BLaER1 treated with 17β-estradiol and CSF1 and Interleukin-3, amounts not matched to agents 10 nM and 100 nM (cell line): ENCODE results near the gene SLC22A14.

ENCODE experiments used
- H3K27ac ChIP-seq, 11 experiments: shearing (Covaris generic); formaldehyde crosslinking; 2 replicates each; pipeline ENCODE4 v1.8.1; 2022
- H3K27me3 ChIP-seq, 11 experiments: shearing (Covaris generic); formaldehyde crosslinking; 2 replicates each; pipeline ENCODE4 v1.8.1; 2022
- H3K36me3 ChIP-seq, 11 experiments: shearing (Covaris generic); formaldehyde crosslinking; 2 replicates each; pipeline ENCODE4 v1.8.1; 2022
- H3K4me1 ChIP-seq, 10 experiments: shearing (Covaris generic); formaldehyde crosslinking; 2 replicates each; pipeline ENCODE4 v1.8.1; 2022
- H3K4me2 ChIP-seq, 11 experiments: shearing (Covaris generic); formaldehyde crosslinking; 2 replicates each; pipeline ENCODE4 v1.8.1; 2022
- H3K4me3 ChIP-seq, 10 experiments: shearing (Covaris generic); formaldehyde crosslinking; 2 replicates each; pipeline ENCODE4 v1.8.1; 2022
- H3K9ac ChIP-seq, 11 experiments: shearing (Covaris generic); formaldehyde crosslinking; 2 replicates each; pipeline ENCODE4 v1.8.1; 2022
- H3K9me3 ChIP-seq, 11 experiments: shearing (Covaris generic); formaldehyde crosslinking; replicated peaks in 1 of 11; 2 replicates each; pipeline ENCODE4 v1.8.1; 2022
- H4K20me1 ChIP-seq, 11 experiments: shearing (Covaris generic); formaldehyde crosslinking; 2 replicates each; pipeline ENCODE4 v1.8.1; 2022
- Cebpa-rat ChIP-seq, 11 experiments: shearing (Covaris generic); IDR thresholded peaks; 2 replicates each; pipeline ENCODE4 v1.8.1; 2022

SLC22A14 gene

GRCh38 chr3:38323060-38323459 is 41.0 kb downstream of the SLC22A14 start:
- no peaks in the 10 kb centered on the region for H3K27me3 ChIP-seq
- no peaks in the 10 kb centered on the region for H3K4me1 ChIP-seq
- no peak overlapping the region for H3K4me2 ChIP-seq
- no peak for TF ChIP-seq Cebpa-rat (IDR thresholded peaks at IDR 0.05)
- H4K20me1 ChIP-seq = no peaks in the 10 kb centered on the region
- H3K9ac ChIP-seq = no peak overlapping the region
- peaks cover 0 to 16% (median 0%) of the 10 kb centered on the region in 11 experiments; a peak in 5 of 22 replicates for H3K9me3 ChIP-seq
- no peak overlapping the region for H3K4me3 ChIP-seq
- no peaks in the 10 kb centered on the region for H3K36me3 ChIP-seq
- no peak overlapping the region for H3K27ac ChIP-seq

GRCh38 chr3:38325256-38325655 is 43.2 kb downstream of the SLC22A14 start:
- Histone ChIP-seq H4K20me1 (no peaks in the 10 kb centered on the region), H3K27ac (no peak overlapping the region), H3K36me3 (no peaks in the 10 kb centered on the region), H3K9me3 (peaks cover 0 to 16% (median 0%) of the 10 kb centered on the region in 11 experiments; a peak in 5 of 22 replicates), H3K9ac (no peak overlapping the region), H3K4me1 (no peaks in the 10 kb centered on the region), H3K27me3 (no peaks in the 10 kb centered on the region), H3K4me3 (no peak overlapping the region), H3K4me2 (no peak overlapping the region)
- TF ChIP-seq Cebpa-rat (IDR thresholded peaks at IDR 0.05) = no peak

- H3K9ac ChIP-seq = no peak overlapping the region
- no peak for TF ChIP-seq Cebpa-rat (IDR thresholded peaks at IDR 0.05)
- H3K4me3 ChIP-seq = no peak overlapping the region
- no peaks in the 10 kb centered on the region for H4K20me1 ChIP-seq
- no peaks in the 10 kb centered on the region for H3K36me3 ChIP-seq
- peaks cover 0 to 12% (median 0%) of the 10 kb centered on the region in 11 experiments; a peak in 5 of 22 replicates for H3K9me3 ChIP-seq
- no peaks in the 10 kb centered on the region for H3K4me1 ChIP-seq
- H3K27me3 ChIP-seq = no peaks in the 10 kb centered on the region
- no peak overlapping the region for H3K27ac ChIP-seq
- no peak overlapping the region for H3K4me2 ChIP-seq
These were observed 45.4 kb downstream of the SLC22A14 start for GRCh38 chr3:38327335-38328009.

- Histone ChIP-seq H3K4me2 (no peak overlapping the region), H4K20me1 (no peaks in the 10 kb centered on the region), H3K4me1 (no peaks in the 10 kb centered on the region), H3K4me3 (no peak overlapping the region), H3K27ac (no peak overlapping the region), H3K27me3 (no peaks in the 10 kb centered on the region), H3K36me3 (no peaks in the 10 kb centered on the region), H3K9ac (no peak overlapping the region), H3K9me3 (peaks cover 0 to 12% (median 0%) of the 10 kb centered on the region in 11 experiments; a peak in 4 of 22 replicates)
- no peak for TF ChIP-seq Cebpa-rat (IDR thresholded peaks at IDR 0.05)
These were observed 49.3 kb downstream of the SLC22A14 start for GRCh38 chr3:38331257-38332022.

DNA sequence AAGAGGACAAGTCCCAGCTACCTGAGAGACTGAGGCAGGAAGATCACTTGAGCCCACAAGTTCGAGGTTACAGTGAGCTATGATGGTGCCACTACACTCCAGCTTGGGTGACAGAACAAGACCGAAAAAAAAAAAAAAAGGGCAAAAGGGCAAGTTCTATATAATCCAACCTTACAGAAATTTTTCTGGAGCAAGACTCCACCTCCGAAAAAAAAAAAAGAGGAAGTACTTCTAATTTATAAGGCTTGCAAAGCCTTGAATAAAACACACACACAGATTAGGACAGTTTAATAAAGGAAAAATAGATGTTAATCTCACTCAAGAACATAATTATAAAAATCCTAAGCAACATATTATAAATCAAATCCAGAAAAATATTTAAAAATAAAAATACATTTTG is 50.1 kb downstream of the SLC22A14 start:
- H3K9me3 ChIP-seq = peaks cover 0 to 9% (median 0%) of the 10 kb centered on the region in 11 experiments; a peak in 4 of 22 replicates

DNA sequence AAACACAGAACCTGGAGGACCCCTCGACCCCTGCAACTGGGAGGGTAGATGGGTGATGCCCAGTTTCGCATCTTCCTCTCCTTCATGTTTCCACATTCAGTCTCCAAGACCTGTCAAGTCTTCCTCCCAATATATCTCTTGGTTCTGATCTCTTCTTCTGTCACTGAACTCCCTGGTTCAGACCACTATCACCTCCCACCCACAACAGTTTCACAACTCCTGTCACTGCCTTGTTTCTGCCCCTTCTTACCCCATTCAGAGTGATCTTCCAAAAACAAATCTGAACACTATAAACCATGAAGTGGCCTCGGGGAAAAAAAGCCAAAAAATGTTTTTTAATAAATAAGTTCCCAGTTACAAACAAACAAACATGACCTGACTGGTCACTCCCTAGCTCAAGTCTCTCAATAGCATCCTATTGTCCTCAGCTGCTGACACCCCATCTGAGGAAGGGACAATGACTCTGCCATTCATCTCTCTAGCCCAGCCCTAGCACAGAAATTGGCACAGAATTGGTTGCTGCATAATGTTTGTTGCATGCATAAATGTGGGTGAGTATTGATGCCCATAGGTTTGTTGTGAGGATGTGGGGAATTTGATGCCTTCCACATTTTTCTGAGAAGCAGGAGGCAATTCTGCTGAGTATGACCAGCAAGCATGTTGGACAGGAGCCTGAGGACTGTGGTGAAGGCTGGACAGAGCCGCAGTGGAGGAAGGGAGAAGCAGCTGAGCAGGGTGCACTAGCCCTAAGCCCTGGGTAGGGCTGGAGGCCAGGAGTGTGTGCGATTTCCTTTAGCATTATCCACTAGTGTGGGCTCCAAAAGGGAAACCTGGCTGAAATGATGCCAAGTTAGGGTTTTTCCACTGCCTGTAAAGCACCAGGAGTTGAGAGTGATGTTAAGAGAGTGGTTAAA is 52.3 kb downstream of the SLC22A14 start:
- no peak overlapping the region for H3K9ac ChIP-seq
- H3K4me3 ChIP-seq = no peak overlapping the region
- no peaks in the 10 kb centered on the region for H3K9me3 ChIP-seq
- no peak for TF ChIP-seq Cebpa-rat (IDR thresholded peaks at IDR 0.05)
- H3K27me3 ChIP-seq = no peaks in the 10 kb centered on the region
- no peaks in the 10 kb centered on the region for H4K20me1 ChIP-seq
- H3K27ac ChIP-seq = no peak overlapping the region
- H3K4me1 ChIP-seq = no peaks in the 10 kb centered on the region
- H3K36me3 ChIP-seq = no peaks in the 10 kb centered on the region
- no peak overlapping the region for H3K4me2 ChIP-seq

More for the DNA sequence above, 50.1 kb downstream of the SLC22A14 start:
- no peak for TF ChIP-seq Cebpa-rat (IDR thresholded peaks at IDR 0.05)
- Histone ChIP-seq H3K36me3 (no peaks in the 10 kb centered on the region), H3K27ac (no peak overlapping the region), H3K4me1 (no peaks in the 10 kb centered on the region), H3K4me2 (no peak overlapping the region), H3K9ac (no peak overlapping the region), H4K20me1 (no peaks in the 10 kb centered on the region), H3K4me3 (no peak overlapping the region), H3K27me3 (no peaks in the 10 kb centered on the region)

DNA sequence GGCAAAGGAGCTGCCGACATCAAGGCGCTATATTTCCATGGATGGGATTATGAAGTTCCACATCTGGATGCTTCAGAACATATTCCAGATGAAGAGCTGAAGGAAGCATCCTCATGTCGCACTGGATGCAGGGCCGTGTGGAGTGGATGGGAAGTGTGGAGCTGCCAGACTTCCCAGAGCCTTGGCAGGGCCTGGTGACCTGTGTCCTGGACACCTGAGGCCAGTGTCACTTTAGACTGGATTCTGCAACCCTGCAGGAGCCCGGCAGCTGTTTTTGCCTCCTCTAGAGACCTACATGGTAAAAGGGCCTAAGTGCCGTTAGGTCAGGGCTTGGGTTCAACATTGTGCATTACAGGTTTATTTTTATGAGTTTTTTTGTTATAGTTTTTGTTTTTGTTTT is 53.2 kb downstream of the SLC22A14 start:
- H3K36me3 ChIP-seq = no peaks in the 10 kb centered on the region
- H3K4me1 ChIP-seq = no peaks in the 10 kb centered on the region
- no peaks in the 10 kb centered on the region for H4K20me1 ChIP-seq
- no peak overlapping the region for H3K27ac ChIP-seq
- no peak overlapping the region for H3K4me2 ChIP-seq
- TF ChIP-seq Cebpa-rat (IDR thresholded peaks at IDR 0.05) = no peak
- H3K9me3 ChIP-seq = no peaks in the 10 kb centered on the region
- H3K9ac ChIP-seq = no peak overlapping the region
- H3K27me3 ChIP-seq = no peaks in the 10 kb centered on the region
- no peak overlapping the region for H3K4me3 ChIP-seq

DNA sequence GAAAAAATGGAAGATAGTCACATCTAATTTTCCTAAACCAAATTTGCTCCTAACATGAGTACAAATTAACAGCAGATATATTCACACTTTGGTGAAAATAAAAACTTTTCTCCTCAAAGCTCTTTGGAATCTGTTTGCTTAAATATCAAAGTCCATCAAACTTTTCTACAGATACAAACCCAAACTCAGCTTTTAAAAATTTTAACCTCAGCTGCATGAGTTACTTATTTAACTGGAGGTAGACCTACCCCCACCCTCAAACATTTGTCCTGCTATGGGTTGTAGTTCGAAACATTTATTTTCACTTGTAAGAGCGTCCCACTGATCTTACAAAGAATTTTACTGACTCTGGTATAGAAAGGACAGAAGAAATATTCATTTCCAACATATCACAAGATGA is 55.6 kb downstream of the SLC22A14 start:
- no peak overlapping the region for H3K9ac ChIP-seq
- no peaks in the 10 kb centered on the region; a peak in 1 of 22 replicates for H3K9me3 ChIP-seq
- no peaks in the 10 kb centered on the region for H3K36me3 ChIP-seq
- no peaks in the 10 kb centered on the region for H4K20me1 ChIP-seq
- no peaks in the 10 kb centered on the region for H3K27me3 ChIP-seq
- H3K4me1 ChIP-seq = no peaks in the 10 kb centered on the region
- TF ChIP-seq Cebpa-rat (IDR thresholded peaks at IDR 0.05) = no peak
- no peak overlapping the region for H3K27ac ChIP-seq
- H3K4me2 ChIP-seq = no peak overlapping the region
- no peak overlapping the region for H3K4me3 ChIP-seq
